Erythroblast (primary cell): ENCODE data around the gene VAC14.

Experiments used
- GATA1 ChIP-seq: IDR thresholded peaks from 2 replicates; pipeline ENCODE4 v1.6.1; 2011; ENCODE audit warnings: low read depth, mild to moderate bottlenecking, control low read depth, low read length, moderate library complexity
- POLR2A ChIP-seq: IDR thresholded peaks from 2 replicates; pipeline ENCODE4 v1.6.1; 2011; ENCODE audit warnings: mild to moderate bottlenecking, low read length

- TF ChIP-seq POLR2A (no peak), GATA1 (no peak)
These were observed 140.1 kb downstream of the VAC14 start for GRCh38 chr16:70660672-70661350.
